GM12878 (cell line): ENCODE results near the gene COX18. TPM values are rescaled to one million over a fixed set of nuclear protein-coding genes. Genes with fewer than 3 reads are reported as not detected.

Experiments
- FOXK2 ChIP-seq: fragments of 450-650 bp; IDR thresholded peaks from 2 replicates; pipeline ENCODE4 v1.6.1; 2017; ENCODE audit warnings: mild to moderate bottlenecking, moderate library complexity
- GABPA ChIP-seq: IDR thresholded peaks from 2 replicates; pipeline ENCODE4 v1.6.1; 2014; ENCODE audit warnings: antibody characterized with exemption, low read depth, mild to moderate bottlenecking, inconsistent platforms
- KAT2A ChIP-seq: conservative IDR thresholded peaks from 2 replicates; pipeline ENCODE4 v1.6.1; 2011; ENCODE audit warnings: low read depth, low read length; ENCODE audit not compliant: control insufficient read depth
- NR2C2 ChIP-seq: IDR thresholded peaks from 2 replicates; pipeline ENCODE4 v1.6.1; 2011; ENCODE audit warnings: borderline replicate concordance, low read depth; ENCODE audit not compliant: control insufficient read depth, insufficient read length
- RAD21 ChIP-seq: IDR thresholded peaks from 2 replicates; pipeline ENCODE4 v1.6.1; 2011; ENCODE audit warnings: mild to moderate bottlenecking, low read depth, low read length, moderate library complexity; ENCODE audit not compliant: insufficient read depth
- SIN3A ChIP-seq: IDR thresholded peaks from 2 replicates; pipeline ENCODE4 v1.6.1; 2012; ENCODE audit warnings: low read depth, low read length, improper control_type of control experiment
- SIX5 ChIP-seq: IDR thresholded peaks from 2 replicates; pipeline ENCODE4 v1.6.1; 2011; ENCODE audit warnings: mild to moderate bottlenecking, low read depth, low read length, moderate library complexity; ENCODE audit not compliant: severe bottlenecking
- WRNIP1 ChIP-seq: IDR thresholded peaks from 2 replicates; pipeline ENCODE4 v1.6.1; 2011; ENCODE audit warnings: low read depth, low read length, improper control_type of control experiment, borderline replicate concordance
- YY1 ChIP-seq: IDR thresholded peaks from 2 replicates; pipeline ENCODE4 v1.6.1; 2011; ENCODE audit warnings: low read depth, mild to moderate bottlenecking, low read length
- ZBED1 ChIP-seq: IDR thresholded peaks from 2 replicates; pipeline ENCODE4 v1.6.1; 2016; ENCODE audit warnings: borderline replicate concordance
- ZSCAN29 ChIP-seq: fragments of 450-650 bp; IDR thresholded peaks from 2 replicates; pipeline ENCODE4 v1.6.1; 2017; ENCODE audit warnings: mild to moderate bottlenecking, moderate library complexity
- polyA plus RNA-seq, 11 experiments: library from polyadenylated mRNA; depleted of rRNA in 4 of 11; unstranded in 6 of 11; stranded (reverse) in 5 of 11; fragments of >200 nt; fragmentation: Nextera tagmentation in 4 of 11; fragmentation: Illumina TruSeq in 1 of 11; extraction: Ambion mirVana in 4 of 11; extraction: Trizol in 1 of 11; gene quantifications; 1 replicate in 1 of 11; 2 replicates in 10 of 11; pipeline versions ENCODE4 v1.2.1 to v1.2.3, GENCODE V29; 2011 to 2016; ENCODE audit warnings: inconsistent platforms in 2 of 11, missing spikeins in 2 of 11, low read depth in 1 of 11
- total RNA-seq, 4 experiments: library from RNA; depleted of rRNA in 3 of 4; stranded (reverse); fragments of >200 nt in 3 of 4; fragmentation: Illumina TruSeq in 1 of 4; extraction: Trizol in 1 of 4; gene quantifications; 2 replicates each; pipeline versions ENCODE4 v1.2.1 to v1.2.3, GENCODE V29; 2013 to 2021
- TF ChIP-seq, protein P1 (sequence below): fragments of 450-650 bp; IDR thresholded peaks from 2 replicates; pipeline ENCODE4 v1.6.1; 2016; ENCODE audit warnings: mild to moderate bottlenecking, moderate library complexity, borderline replicate concordance
- TF ChIP-seq, protein P2 (sequence below): fragments of 450-650 bp; IDR thresholded peaks from 2 replicates; pipeline ENCODE4 v1.6.1; 2017; ENCODE audit warnings: mild to moderate bottlenecking, moderate library complexity
- TF ChIP-seq, protein P3 (sequence below): fragments of 450-650 bp; IDR thresholded peaks from 2 replicates; pipeline ENCODE4 v1.6.1; 2016; ENCODE audit warnings: mild to moderate bottlenecking
- TF ChIP-seq, protein P4 (sequence below): fragments of 450-650 bp; IDR thresholded peaks from 2 replicates; pipeline ENCODE4 v1.6.1; 2017; ENCODE audit warnings: mild to moderate bottlenecking
- TF ChIP-seq, protein P5 (sequence below): IDR thresholded peaks from 2 replicates; pipeline ENCODE4 v1.6.1; 2012; ENCODE audit warnings: low read depth, low read length, improper control_type of control experiment

Gene COX18
- total and polyA plus RNA-seq, 10 of the 15 experiments (the other 5 are each of a cell fraction or from before 2014, with no cell fraction given) = 7.2 to 36.4 (median 17.7) TPM

DNA sequence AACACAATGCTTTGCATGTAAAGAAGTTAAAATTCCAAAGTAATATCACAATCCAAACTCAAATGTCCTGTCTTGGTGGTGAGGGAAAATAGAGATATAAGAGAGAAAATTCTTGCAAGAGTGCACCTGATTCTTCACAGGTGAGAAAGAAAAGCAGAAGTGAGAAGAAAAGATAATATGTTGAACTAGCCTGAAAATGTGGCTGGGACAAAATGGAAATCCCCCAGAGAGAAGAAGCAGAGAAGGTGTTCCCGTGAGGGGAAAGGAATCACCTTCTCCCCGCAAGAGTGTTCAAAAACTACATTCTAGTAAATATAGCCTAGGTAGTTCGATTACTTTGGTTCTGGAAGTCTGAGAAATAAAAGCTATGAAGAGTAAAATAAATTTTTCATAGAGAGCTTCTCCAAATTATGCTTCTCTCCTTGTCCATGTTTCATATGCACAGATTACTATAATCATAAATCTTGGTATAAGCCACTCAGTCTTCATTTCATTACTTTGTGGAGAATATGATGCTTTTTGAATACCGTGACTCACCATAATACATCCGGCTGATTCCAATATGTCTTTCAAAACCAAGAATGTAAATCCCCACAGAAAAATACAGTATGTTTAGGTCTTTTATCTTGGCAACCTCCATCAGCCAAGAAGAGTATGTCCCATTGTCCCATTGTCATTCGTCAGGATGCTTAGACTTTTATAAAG lies 63.1 kb downstream of the COX18 start (continued):
- TF ChIP-seq, protein P1, sequence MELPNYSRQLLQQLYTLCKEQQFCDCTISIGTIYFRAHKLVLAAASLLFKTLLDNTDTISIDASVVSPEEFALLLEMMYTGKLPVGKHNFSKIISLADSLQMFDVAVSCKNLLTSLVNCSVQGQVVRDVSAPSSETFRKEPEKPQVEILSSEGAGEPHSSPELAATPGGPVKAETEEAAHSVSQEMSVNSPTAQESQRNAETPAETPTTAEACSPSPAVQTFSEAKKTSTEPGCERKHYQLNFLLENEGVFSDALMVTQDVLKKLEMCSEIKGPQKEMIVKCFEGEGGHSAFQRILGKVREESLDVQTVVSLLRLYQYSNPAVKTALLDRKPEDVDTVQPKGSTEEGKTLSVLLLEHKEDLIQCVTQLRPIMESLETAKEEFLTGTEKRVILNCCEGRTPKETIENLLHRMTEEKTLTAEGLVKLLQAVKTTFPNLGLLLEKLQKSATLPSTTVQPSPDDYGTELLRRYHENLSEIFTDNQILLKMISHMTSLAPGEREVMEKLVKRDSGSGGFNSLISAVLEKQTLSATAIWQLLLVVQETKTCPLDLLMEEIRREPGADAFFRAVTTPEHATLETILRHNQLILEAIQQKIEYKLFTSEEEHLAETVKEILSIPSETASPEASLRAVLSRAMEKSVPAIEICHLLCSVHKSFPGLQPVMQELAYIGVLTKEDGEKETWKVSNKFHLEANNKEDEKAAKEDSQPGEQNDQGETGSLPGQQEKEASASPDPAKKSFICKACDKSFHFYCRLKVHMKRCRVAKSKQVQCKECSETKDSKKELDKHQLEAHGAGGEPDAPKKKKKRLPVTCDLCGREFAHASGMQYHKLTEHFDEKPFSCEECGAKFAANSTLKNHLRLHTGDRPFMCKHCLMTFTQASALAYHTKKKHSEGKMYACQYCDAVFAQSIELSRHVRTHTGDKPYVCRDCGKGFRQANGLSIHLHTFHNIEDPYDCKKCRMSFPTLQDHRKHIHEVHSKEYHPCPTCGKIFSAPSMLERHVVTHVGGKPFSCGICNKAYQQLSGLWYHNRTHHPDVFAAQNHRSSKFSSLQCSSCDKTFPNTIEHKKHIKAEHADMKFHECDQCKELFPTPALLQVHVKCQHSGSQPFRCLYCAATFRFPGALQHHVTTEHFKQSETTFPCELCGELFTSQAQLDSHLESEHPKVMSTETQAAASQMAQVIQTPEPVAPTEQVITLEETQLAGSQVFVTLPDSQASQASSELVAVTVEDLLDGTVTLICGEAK = no peak
- TF ChIP-seq ZSCAN29 (no peak), YY1 (no peak), ZBED1 (no peak), GABPA (no peak), SIX5 (no peak), NR2C2 (no peak), WRNIP1 (no peak), RAD21 (no peak), KAT2A (no peak), FOXK2 (no peak), SIN3A (no peak)
- TF ChIP-seq, protein P2, sequence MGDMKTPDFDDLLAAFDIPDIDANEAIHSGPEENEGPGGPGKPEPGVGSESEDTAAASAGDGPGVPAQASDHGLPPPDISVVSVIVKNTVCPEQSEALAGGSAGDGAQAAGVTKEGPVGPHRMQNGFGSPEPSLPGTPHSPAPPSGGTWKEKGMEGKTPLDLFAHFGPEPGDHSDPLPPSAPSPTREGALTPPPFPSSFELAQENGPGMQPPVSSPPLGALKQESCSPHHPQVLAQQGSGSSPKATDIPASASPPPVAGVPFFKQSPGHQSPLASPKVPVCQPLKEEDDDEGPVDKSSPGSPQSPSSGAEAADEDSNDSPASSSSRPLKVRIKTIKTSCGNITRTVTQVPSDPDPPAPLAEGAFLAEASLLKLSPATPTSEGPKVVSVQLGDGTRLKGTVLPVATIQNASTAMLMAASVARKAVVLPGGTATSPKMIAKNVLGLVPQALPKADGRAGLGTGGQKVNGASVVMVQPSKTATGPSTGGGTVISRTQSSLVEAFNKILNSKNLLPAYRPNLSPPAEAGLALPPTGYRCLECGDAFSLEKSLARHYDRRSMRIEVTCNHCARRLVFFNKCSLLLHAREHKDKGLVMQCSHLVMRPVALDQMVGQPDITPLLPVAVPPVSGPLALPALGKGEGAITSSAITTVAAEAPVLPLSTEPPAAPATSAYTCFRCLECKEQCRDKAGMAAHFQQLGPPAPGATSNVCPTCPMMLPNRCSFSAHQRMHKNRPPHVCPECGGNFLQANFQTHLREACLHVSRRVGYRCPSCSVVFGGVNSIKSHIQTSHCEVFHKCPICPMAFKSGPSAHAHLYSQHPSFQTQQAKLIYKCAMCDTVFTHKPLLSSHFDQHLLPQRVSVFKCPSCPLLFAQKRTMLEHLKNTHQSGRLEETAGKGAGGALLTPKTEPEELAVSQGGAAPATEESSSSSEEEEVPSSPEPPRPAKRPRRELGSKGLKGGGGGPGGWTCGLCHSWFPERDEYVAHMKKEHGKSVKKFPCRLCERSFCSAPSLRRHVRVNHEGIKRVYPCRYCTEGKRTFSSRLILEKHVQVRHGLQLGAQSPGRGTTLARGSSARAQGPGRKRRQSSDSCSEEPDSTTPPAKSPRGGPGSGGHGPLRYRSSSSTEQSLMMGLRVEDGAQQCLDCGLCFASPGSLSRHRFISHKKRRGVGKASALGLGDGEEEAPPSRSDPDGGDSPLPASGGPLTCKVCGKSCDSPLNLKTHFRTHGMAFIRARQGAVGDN = no peak
- TF ChIP-seq, protein P3, sequence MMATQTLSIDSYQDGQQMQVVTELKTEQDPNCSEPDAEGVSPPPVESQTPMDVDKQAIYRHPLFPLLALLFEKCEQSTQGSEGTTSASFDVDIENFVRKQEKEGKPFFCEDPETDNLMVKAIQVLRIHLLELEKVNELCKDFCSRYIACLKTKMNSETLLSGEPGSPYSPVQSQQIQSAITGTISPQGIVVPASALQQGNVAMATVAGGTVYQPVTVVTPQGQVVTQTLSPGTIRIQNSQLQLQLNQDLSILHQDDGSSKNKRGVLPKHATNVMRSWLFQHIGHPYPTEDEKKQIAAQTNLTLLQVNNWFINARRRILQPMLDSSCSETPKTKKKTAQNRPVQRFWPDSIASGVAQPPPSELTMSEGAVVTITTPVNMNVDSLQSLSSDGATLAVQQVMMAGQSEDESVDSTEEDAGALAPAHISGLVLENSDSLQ = no peak
- TF ChIP-seq, protein P4, sequence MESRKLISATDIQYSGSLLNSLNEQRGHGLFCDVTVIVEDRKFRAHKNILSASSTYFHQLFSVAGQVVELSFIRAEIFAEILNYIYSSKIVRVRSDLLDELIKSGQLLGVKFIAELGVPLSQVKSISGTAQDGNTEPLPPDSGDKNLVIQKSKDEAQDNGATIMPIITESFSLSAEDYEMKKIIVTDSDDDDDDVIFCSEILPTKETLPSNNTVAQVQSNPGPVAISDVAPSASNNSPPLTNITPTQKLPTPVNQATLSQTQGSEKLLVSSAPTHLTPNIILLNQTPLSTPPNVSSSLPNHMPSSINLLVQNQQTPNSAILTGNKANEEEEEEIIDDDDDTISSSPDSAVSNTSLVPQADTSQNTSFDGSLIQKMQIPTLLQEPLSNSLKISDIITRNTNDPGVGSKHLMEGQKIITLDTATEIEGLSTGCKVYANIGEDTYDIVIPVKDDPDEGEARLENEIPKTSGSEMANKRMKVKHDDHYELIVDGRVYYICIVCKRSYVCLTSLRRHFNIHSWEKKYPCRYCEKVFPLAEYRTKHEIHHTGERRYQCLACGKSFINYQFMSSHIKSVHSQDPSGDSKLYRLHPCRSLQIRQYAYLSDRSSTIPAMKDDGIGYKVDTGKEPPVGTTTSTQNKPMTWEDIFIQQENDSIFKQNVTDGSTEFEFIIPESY = no peak
- TF ChIP-seq, protein P5, sequence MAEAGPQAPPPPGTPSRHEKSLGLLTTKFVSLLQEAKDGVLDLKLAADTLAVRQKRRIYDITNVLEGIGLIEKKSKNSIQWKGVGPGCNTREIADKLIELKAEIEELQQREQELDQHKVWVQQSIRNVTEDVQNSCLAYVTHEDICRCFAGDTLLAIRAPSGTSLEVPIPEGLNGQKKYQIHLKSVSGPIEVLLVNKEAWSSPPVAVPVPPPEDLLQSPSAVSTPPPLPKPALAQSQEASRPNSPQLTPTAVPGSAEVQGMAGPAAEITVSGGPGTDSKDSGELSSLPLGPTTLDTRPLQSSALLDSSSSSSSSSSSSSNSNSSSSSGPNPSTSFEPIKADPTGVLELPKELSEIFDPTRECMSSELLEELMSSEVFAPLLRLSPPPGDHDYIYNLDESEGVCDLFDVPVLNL = no peak
